Measurements from ENCODE around the gene SMIM11.
"Not testable (repeated sequence)": the region's sequence is repeated elsewhere in the genome, so short reads cannot be mapped to it uniquely, and the experiment has no call there.

The SMIM11 gene

DNA sequence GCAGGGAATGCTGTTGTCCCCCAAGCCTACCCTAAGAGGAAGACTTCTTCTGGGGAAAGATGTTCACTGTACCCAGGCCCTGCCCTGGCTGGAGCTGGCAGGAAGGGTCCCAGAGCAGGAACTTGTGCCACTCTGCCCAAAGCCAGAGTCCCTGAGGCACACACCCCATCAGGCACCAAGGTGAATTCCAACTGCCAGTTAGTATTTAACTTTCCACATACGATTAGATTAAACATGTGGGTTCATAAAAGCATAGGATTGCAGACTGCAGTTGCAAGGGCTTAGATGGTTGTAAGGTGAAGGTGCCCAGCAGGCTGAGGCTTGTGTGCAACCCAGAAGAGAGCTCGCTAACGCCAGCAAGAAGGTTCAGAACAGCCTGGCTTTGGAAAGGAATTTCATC is 11.6 kb upstream of the SMIM11 start, which contains the start of gene KCNE2:
Gene KCNE2, plus strand, starts transcription at position 274 of the 400 bp plus-strand sequence. CDS start 6,473 bp downstream, outside the sequence.
- Mint-ChIP-seq H3K27me3 (ENCODE audit: low read depth) (peaks cover 24% of the 10 kb centered on the region), H3K9me3 (peaks cover 3% of the 10 kb centered on the region), H3K4me3 (no peak within 1 kb of the TSS), H3K27ac (peak within 1 kb of the TSS; percentile 21), H3K4me1 (ENCODE audit: low read depth) (peaks cover 6% of the 10 kb centered on the region), H3K36me3 (ENCODE audit: low read depth) (no peaks in the 10 kb centered on the region)
- no peak for DNase-seq (ENCODE audit: low spot score)

DNA sequence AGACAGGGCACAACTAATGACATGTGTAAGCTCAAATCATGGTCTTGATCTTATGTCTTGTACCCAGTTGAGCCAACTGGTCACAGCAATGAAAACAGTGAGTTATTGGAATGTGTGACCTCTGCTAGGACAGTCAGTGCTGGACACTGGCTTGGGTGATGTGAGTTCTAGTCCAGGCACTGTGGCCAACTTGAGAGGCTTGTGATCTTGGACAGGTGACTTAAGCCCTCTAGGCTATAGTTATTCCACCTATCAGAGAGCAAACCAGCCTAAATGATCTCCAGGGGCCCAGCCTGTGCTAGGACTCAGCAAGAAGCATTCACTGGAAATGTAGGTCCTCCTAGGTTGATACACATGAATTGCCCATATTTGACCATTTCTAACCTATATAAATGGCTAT is 10.4 kb upstream of the SMIM11 start:
- peaks cover 19% of the 10 kb centered on the region for H3K27me3 Mint-ChIP-seq (ENCODE audit: low read depth)
- no peak for DNase-seq (ENCODE audit: low spot score)
- H3K27ac Mint-ChIP-seq, result no peak overlapping the region
- H3K4me3 Mint-ChIP-seq, result no peak overlapping the region
- H3K36me3 Mint-ChIP-seq (ENCODE audit: low read depth), result no peaks in the 10 kb centered on the region
- H3K4me1 Mint-ChIP-seq (ENCODE audit: low read depth), result peaks cover 6% of the 10 kb centered on the region
- no peaks in the 10 kb centered on the region for H3K9me3 Mint-ChIP-seq

DNA sequence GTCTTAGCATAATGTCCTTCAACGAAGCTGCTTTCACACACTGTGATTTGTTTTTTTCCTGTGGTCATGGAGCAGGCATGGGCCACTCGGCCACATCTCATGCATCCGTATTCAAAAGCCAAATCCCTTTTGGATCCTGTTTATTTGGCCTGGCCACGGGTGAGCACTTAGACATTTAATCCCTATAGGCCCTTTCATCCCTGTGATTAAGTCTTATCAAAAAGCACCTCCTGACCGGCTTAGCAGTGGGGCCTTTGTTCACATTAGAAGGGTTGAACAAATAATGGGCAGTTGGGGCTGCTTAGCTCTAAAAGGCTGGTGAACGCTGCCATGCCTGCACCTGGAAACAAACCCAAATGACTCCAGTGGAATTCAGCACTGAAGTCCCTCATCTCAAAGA is 9.5 kb upstream of the SMIM11 start:
- DNase-seq (ENCODE audit: low spot score), result no peak
- no peaks in the 10 kb centered on the region for H3K9me3 Mint-ChIP-seq
- no peak overlapping the region for H3K27ac Mint-ChIP-seq
- H3K36me3 Mint-ChIP-seq (ENCODE audit: low read depth), result no peaks in the 10 kb centered on the region
- peaks cover 6% of the 10 kb centered on the region for H3K4me1 Mint-ChIP-seq (ENCODE audit: low read depth)
- H3K27me3 Mint-ChIP-seq (ENCODE audit: low read depth), result peaks cover 23% of the 10 kb centered on the region
- H3K4me3 Mint-ChIP-seq, result no peak overlapping the region

DNA sequence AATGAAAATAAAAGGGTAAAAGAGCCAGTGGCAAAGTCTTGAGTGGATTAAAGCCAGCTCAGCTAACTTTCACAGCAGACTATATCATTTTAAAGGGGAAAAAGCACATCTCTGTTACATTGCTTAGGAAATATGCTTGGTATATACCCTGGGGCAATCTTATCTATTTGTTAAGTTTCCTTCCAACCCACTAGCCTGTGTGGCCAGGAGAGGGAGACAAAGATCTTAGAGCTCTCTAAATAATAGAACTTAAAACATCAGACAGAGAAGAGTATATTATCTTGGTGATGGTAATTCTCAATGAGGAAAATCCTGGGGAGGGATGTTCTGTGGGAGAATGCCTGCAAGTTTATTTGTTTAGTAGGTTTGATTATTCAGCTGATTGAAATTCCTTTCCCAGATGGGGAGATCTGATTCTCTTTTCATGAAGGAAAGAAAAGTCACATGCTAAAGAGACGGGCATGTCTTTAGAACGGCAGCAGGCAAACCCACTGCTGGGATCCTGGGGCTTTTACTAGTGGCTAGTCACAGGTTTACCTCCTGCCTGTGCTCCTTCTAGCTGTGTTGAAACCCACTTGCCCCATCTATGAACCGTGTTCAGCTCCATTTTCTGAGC is 7.9 kb upstream of the SMIM11 start:
- Mint-ChIP-seq H3K9me3 (no peaks in the 10 kb centered on the region), H3K27me3 (ENCODE audit: low read depth) (peaks cover 20% of the 10 kb centered on the region), H3K4me1 (ENCODE audit: low read depth) (no peaks in the 10 kb centered on the region), H3K4me3 (no peak overlapping the region), H3K36me3 (ENCODE audit: low read depth) (no peaks in the 10 kb centered on the region), H3K27ac (no peak overlapping the region)
- no peak for DNase-seq (ENCODE audit: low spot score)

DNA sequence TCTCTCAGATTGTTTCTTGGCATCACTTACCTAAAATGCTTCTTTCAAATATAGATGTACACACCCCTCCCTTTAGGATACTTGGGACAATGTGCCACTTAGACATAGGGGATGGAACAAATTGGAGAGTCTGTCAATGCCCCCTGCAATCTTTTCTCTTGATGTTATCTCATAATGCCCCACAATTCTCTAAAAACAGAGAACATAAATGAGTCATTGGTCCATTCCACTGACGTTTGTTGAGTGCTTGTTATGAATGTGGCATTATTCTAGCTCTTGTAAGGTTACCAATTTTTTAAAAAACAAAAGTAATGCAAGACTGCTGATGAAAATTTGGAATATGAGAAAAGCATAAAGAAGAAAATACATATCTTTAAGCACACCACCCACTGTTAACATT is 5.6 kb upstream of the SMIM11 start:
- no peaks in the 10 kb centered on the region for H3K4me1 Mint-ChIP-seq (ENCODE audit: low read depth)
- no peak overlapping the region for H3K27ac Mint-ChIP-seq

DNA sequence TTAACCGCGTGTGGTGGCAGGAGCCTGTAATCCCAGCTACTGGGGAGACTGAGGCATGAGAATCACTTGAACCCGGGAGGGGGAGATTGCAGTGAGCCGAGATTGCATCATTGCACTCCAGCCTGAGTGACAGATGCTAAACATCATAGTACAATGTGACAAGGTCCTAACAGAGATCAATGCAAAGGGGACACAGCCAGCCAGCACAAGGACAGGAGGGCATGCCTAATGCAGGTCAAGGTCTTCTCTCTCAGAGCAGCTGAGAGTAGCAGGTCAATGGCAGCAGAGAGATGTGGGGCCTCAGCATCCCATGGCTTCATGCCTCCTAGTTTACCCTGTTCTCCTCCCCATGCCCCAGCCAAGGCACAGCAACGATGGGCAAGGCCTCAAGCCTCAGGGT is 3.0 kb upstream of the SMIM11 start:
- H3K4me3 Mint-ChIP-seq, result no peak overlapping the region

More for the DNA sequence above, 5.6 kb upstream of the SMIM11 start:
- Mint-ChIP-seq H3K27me3 (ENCODE audit: low read depth) (peaks cover 18% of the 10 kb centered on the region), H3K9me3 (no peaks in the 10 kb centered on the region), H3K36me3 (ENCODE audit: low read depth) (no peaks in the 10 kb centered on the region), H3K4me3 (no peak overlapping the region)
- DNase-seq (ENCODE audit: low spot score), result no peak

DNA sequence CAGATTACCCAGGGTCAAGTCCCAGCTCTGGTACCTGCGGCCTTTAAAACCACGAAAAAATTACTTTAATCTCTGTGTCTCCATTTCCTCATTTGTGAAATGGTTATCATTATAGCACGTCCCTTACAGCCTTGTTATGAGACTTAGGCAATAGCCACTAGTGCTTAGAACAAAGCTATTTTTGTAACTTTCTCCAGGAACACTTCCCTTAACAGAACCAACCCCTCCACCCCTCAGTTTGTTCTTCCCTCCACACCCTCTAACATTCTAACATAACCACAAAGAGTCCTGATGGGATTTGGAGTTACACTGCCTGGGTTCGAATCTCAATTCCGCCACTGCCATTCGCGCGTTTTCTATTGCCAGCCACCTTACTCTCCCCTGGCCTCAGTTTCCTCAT is 845 bp upstream of the SMIM11 start:
- H3K27me3 Mint-ChIP-seq (ENCODE audit: low read depth), result peaks cover 11% of the 10 kb centered on the region
- not testable (repeated sequence) for DNase-seq (ENCODE audit: low spot score); H3K9me3 Mint-ChIP-seq; H3K4me3 Mint-ChIP-seq; H3K27ac Mint-ChIP-seq; H3K4me1 Mint-ChIP-seq (ENCODE audit: low read depth); H3K36me3 Mint-ChIP-seq (ENCODE audit: low read depth)

More for the DNA sequence above, 3.0 kb upstream of the SMIM11 start:
- Mint-ChIP-seq H3K27ac (no peak overlapping the region), H3K9me3 (no peaks in the 10 kb centered on the region), H3K4me1 (ENCODE audit: low read depth) (no peaks in the 10 kb centered on the region), H3K36me3 (ENCODE audit: low read depth) (no peaks in the 10 kb centered on the region), H3K27me3 (ENCODE audit: low read depth) (peaks cover 18% of the 10 kb centered on the region)
- DNase-seq (ENCODE audit: low spot score), result no peak

DNA sequence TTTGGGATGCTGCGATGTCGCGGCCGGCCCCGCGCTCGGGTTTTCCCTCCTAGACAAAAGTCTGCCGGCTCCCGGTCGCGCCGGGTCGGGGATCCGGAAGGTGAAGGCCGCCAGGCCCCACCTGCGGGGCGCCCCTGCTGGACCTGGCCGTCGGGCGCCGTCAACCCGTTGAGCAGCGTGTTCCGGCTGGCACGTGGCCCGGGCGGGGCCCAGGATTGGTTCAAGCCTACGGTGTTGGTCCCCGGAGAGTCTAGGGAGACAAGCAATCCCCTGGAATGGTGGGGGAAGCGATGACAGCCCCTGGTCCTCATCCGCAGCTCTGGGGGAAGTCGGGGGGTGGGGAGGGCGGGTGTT is 289 bp downstream of the SMIM11 start:
- not testable (repeated sequence) for H3K27ac Mint-ChIP-seq; H3K4me3 Mint-ChIP-seq; H3K36me3 Mint-ChIP-seq (ENCODE audit: low read depth); DNase-seq (ENCODE audit: low spot score); H3K9me3 Mint-ChIP-seq; H3K27me3 Mint-ChIP-seq (ENCODE audit: low read depth); H3K4me1 Mint-ChIP-seq (ENCODE audit: low read depth)

DNA sequence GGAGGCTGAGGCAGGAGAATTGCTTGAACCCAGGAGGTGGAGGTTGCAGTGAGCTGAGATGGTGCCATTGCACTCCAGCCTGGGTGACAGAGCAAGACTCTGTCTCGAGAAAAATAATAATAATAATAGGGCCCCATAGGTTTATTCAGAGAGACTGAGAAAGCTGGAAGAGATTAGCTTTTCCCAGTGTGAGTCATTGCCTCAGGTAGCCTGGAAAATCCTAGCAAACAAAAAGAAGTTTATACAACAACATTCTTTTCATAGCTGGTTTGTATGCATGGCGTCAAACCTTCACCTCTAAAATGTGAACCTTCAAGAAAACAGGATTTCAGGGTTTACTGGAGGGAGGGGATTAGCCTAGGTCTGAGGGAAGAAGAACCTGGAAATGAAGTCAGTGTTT is 7.8 kb downstream of the SMIM11 start:
- H3K9me3 Mint-ChIP-seq; DNase-seq (ENCODE audit: low spot score); H3K4me3 Mint-ChIP-seq; H3K4me1 Mint-ChIP-seq (ENCODE audit: low read depth); H3K27ac Mint-ChIP-seq; H3K27me3 Mint-ChIP-seq (ENCODE audit: low read depth); H3K36me3 Mint-ChIP-seq (ENCODE audit: low read depth): not testable (repeated sequence)

DNA sequence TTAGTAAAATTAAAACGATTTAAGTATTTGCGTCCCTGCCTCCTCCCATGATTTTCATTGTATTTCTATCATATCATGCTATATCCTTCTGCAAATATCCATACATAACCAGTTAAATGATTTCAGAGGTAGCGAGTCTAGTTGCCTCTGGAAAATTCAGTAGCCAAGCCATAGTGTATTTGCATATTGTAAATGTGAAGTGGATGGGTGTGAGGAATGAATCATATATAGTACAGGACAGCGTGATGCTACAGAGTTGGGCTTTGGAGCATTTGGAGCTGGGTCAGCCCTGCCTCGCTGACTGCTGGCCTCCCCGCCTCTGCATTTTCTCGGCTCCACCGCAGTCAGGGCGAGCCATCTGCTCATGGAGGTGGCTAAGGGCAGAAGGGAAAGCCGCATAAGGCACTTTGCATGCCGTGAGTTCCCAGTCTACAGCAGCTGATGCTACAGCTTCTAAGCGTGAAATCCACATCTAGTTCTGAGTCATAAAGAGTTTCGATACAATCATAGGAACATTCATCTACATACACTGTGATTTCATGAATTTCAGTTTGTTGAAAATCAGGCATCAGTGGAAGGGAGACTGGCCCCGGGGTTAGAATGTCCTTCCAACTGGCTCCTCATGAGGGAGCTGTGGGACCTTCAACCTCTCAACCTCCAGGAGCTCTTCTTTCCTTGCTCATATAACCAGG is 8.6 kb downstream of the SMIM11 start:
- not testable (repeated sequence) for H3K9me3 Mint-ChIP-seq; H3K4me1 Mint-ChIP-seq (ENCODE audit: low read depth)

DNA sequence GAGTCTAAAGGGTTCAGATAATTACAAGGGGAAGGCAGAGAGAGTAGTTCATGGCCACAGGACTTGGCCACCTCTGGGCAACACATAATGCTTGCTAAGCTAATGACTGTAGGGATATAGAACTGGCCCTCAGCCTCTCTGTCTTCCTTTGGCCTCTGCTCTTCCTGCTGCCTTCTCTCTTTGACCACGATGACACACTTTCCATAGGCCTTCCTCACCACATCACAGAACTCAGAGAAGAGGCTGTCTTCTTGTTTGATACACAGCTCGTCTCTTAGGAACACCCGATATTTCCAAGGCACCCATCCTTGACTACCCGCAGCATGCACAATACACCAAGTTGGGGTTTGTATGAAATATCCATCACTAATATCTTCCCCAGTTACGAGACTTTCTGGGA is 25.2 kb downstream of the SMIM11 start:
- H3K36me3 Mint-ChIP-seq (ENCODE audit: low read depth); H3K4me3 Mint-ChIP-seq; H3K27ac Mint-ChIP-seq; DNase-seq (ENCODE audit: low spot score); H3K27me3 Mint-ChIP-seq (ENCODE audit: low read depth); H3K9me3 Mint-ChIP-seq; H3K4me1 Mint-ChIP-seq (ENCODE audit: low read depth): not testable (repeated sequence)

More for the DNA sequence above, 8.6 kb downstream of the SMIM11 start:
- H3K36me3 Mint-ChIP-seq (ENCODE audit: low read depth); H3K4me3 Mint-ChIP-seq; DNase-seq (ENCODE audit: low spot score); H3K27me3 Mint-ChIP-seq (ENCODE audit: low read depth); H3K27ac Mint-ChIP-seq: not testable (repeated sequence)

DNA sequence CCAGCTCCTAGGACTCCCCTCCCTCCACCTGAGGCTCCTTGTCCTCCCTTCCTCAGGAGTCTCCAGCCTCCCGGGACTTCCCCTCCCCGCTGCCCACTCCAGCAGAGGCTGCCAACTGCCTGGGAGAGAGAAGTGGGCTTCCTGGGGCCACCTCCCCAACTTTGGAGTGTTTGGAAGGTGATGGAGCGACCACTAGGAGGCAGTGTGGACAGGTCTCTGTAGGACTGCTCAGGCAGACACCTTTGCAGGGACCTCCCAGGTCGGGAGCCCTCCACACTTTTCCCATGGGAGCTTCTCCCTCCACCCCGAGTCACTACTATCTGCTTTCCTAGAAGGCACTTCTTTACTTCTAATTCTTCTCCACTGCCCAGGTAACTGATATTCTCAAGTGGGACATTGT is 29.4 kb downstream of the SMIM11 start:
- H3K36me3 Mint-ChIP-seq (ENCODE audit: low read depth); H3K4me1 Mint-ChIP-seq (ENCODE audit: low read depth); H3K27me3 Mint-ChIP-seq (ENCODE audit: low read depth); H3K4me3 Mint-ChIP-seq; H3K27ac Mint-ChIP-seq; H3K9me3 Mint-ChIP-seq; DNase-seq (ENCODE audit: low spot score): not testable (repeated sequence)

DNA sequence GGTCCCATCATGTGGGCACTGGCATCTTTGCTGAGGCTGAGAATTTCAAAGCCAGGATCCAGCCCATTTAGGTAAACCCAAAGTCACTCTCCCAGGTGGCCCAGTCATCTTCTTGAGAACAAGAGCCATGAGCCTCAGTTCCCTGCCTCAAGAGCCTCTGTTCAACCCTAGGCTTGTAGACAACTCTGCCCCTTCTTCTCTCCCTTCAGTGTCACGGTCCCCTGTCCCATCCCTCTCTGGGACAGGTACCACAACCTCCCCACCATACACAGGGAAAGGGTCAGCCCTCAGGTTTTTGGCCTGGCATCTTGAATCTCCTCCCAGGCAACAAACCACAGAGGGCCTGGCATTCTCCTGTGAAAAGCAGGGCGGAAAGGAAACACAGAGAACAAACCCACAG is 30.4 kb downstream of the SMIM11 start:
- H3K27ac Mint-ChIP-seq; DNase-seq (ENCODE audit: low spot score); H3K27me3 Mint-ChIP-seq (ENCODE audit: low read depth); H3K4me3 Mint-ChIP-seq; H3K36me3 Mint-ChIP-seq (ENCODE audit: low read depth); H3K4me1 Mint-ChIP-seq (ENCODE audit: low read depth); H3K9me3 Mint-ChIP-seq: not testable (repeated sequence)

DNA sequence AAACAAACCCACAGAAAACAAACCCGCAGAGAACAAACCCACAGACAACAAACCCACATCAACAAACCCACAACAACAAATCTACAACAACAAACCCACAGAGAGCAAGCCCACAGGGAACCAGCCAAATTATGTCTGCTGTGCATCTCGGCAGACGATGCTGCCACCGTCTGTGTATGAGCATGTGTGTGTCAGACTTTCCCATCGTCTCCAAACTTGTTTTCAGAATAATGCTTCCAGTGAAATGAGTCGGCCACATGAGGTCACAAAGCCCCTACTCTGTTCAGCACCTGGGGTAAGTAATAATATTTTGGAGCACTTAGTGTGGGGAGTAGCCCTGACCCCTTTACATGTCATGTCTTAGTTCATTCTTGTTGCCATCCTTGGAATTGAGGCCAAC is 30.8 kb downstream of the SMIM11 start:
- not testable (repeated sequence) for H3K27me3 Mint-ChIP-seq (ENCODE audit: low read depth); H3K27ac Mint-ChIP-seq; H3K9me3 Mint-ChIP-seq; DNase-seq (ENCODE audit: low spot score); H3K36me3 Mint-ChIP-seq (ENCODE audit: low read depth); H3K4me3 Mint-ChIP-seq; H3K4me1 Mint-ChIP-seq (ENCODE audit: low read depth)

DNA sequence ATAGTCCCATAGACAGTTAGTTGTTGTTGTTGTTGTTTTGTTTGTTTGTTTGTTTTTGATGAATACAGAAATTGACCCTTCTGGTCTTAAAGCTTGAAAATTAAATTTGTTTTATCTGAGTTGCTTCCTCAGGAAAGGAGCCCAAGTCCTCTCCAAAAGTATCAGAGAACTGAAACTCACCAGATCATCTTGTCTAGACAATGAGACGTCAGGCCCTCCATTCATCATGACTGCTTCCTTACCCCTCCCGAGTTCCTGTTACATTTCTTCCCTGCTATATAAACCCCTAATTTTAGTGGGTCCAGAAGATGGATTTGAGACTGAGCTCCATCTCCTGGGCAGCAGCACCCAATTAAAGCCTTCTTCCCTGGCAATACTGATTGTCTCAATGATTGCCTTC is 31.4 kb downstream of the SMIM11 start:
- not testable (repeated sequence) for DNase-seq (ENCODE audit: low spot score); H3K27ac Mint-ChIP-seq; H3K36me3 Mint-ChIP-seq (ENCODE audit: low read depth)

More for the DNA sequence above, 31.4 kb downstream of the SMIM11 start:
- H3K9me3 Mint-ChIP-seq; H3K27me3 Mint-ChIP-seq (ENCODE audit: low read depth); H3K4me3 Mint-ChIP-seq; H3K4me1 Mint-ChIP-seq (ENCODE audit: low read depth): not testable (repeated sequence)

Data from T-helper 2 cell treated with Interferon-gamma antibody and Interleukin-4, amounts not matched to agents 5 μg/mL and 100 μg/mL, for 36 hours (primary cell).